Activated CD4-positive, alpha-beta T cell treated with anti-CD3 and anti-CD28 coated beads for 24 hours (primary cell): ENCODE data around the gene MRPS11.
"Not testable (repeated sequence)": the region's sequence is repeated elsewhere in the genome, so short reads cannot be mapped to it uniquely, and the experiment has no call there.

Source experiments
- DNase-seq, 2 donors: peaks; one replicate each; pipeline ENCODE4 v3.0.0-alpha.2; 2020; ENCODE audit warnings: low read depth in 2 of 2

The MRPS11 gene

DNA sequence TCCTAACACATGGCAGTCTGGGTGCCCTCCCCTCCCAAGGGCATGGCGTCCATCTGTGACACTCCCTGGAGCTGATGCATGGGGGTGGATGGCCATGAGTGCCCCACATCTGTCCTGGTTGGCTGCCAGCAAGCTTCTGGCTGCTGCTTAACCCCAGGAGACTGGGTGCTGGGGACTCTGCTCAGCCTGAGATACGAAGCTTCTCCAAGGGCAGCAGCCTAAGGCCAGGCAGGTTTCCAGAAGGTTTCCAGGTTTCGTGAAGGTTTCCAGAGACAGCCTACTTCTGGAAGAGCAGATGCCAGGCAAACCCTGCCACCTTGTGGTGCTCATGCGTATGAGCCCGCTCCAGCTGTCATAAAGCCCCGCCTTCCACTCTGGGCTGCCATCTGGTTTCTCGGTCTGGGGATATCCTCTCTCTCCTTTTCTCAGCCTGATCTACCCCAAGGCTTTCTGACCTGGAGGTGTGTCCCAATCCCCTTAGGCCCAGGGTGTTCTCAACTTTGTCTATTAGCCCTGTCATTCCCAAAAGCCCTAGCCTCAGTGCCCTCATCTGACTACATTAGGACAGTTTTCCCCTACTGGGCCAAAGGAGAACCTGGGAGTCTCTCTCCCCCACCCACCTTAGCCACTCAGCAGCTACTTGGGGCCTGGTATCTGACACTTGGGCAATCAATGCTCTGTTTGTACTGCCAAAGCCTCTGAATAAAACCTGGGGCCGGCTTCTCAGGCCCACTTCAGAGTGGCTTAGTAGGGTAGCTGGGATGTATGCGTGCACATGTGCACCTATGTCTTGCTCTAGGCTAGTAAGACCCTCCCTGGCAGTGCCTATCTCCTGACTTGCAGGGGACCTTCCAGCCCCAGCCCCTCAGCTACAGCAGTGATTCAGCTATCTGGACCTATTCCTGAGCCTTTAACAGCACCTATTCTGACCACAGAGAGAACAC is 12.4 kb upstream of the MRPS11 start:
- DNase-seq, result peak in 1 of 2 donors; percentile 17

DNA sequence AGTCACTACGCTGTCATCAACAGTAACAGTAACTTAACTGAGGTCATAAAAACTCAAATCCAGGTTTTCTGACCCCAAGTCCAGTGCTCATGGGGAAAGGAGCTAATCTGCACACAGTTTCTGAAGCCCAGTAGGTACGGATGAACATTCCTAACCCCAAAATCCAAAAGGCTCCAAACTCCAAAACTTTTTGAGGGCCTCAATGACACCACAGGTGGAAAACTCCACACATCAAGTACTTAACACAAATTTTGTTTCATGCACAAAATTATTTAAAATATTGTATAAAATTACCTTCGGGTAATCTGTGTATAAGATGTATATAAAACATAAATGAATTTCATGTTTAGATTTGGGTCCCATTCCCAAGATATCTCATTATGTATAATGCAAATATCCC is 10.8 kb upstream of the MRPS11 start:
- DNase-seq, result no peak

DNA sequence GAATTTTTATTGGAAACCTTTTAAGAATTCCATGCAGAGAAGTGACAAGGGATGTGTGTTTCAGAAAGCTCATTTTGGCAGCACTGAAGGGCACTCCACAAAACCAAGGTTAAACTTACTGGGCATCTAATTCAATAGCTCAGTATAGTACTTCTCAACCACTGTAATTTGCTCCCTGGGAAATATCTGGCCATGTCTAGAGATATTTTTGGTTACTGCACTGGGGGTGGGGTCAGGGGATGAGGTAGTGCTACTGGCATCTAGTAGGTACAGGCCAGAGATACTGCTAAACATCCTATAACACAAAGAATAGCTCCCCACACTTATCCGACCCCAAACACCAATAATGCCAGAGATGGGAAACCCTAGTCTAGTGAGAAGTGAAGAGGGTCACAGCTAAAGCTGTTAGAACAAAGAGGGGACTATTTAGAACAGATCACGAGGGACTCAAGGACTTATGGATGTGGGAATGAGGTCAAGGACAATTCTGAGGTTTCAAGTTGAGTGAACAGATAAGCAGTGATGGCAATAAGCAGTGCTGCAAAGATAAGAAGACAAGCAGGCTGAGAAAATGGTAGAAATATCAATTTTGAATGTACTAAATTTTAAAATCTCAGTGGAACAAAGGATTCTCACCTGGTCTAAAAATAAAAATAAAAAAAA is 3.5 kb upstream of the MRPS11 start:
- DNase-seq, result no peak

DNA sequence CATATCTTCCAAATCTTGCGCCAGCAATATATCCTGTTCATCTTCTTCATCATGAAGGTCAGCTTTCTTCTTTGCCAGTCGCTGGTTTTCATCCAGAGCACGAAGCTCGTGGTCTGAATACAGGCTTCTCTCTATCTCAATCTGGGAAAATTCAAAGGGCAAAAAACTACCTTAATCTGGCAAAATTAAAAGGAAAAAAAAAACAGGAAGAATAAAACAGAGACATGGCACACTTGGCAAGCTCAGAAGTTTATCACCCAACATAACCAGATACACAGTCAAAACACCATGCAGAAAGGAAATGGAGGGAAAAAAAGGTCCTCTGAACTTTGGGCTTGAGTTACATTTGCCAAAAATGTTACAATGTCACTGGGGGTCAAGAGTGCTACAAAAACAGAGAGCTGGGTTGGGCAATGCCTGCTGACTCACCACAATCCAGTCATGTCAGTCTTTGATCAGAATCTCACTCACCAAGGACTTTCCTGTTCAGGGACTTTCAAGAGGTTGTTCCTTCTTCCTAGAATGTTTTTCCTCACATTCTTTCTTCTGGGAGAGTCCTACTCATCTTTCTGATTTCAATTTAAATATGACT is 1.8 kb upstream of the MRPS11 start:
- no peak for DNase-seq

DNA sequence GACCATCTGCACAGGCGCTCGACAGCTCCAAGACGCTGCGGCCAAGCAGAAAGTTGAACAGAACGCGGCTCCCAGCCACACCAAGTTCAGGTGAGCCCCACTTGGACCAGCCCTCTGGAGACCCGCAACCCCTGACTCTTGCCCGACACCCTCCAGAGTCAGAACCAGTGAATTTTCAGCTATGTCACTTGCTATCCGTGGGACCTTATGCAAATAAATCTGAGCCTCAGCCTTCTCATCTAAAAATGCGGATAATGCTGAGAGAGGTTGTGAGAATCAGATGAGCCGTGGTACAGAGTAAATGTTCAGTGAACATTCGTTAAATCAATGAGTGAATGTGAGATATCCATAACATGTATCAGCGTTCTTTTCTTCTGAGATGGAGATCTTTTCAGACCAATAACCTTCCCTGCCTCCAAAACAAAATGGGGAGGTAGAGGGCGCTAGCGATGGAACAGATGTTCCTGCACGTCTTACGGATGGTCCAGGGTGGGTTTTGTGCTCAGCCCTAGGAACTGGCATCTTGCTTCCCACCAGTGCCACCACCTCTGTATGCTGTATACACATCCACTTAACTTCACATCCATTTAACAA is 524 bp downstream of the MRPS11 start:
- no peak for DNase-seq

DNA sequence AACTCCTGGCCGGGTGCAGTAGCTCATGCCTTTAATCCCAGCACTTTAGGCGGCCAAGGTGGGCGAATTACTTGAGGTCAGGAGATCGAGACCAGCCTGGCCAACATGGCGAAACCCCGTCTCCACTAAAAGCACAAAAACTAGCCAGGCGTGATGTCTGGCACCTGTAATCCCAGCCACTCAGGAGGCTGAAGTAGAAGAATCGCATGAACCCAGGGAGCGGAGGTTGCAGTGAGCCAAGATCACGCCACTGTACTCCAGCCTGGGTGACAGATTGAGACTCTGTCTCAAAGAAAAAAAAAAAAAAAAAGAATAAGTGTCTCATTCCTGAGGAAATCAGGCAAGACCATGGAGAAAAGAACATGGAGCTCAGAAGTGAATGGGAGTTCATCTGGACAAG is 1.2 kb downstream of the MRPS11 start:
- DNase-seq, result not testable (repeated sequence)

DNA sequence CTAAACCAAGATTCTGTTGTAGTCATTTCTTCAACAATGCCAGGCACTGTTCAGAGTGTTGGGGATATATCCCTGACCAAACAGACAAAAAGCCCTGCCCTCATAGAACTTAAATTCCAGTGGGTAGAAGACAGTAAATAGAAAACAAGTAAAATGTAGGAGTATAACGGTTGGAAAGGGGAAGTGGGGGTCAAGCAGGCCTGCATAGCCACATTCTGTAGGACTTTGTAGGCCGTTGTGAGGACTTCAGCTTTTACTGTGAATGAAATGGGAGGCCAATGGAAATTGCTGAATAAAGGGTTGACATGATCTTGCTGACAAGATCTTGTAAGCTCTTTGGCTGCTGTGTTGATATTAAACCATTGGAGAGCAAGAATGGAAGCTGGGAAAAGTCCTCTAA is 1.8 kb downstream of the MRPS11 start:
- no peak for DNase-seq

DNA sequence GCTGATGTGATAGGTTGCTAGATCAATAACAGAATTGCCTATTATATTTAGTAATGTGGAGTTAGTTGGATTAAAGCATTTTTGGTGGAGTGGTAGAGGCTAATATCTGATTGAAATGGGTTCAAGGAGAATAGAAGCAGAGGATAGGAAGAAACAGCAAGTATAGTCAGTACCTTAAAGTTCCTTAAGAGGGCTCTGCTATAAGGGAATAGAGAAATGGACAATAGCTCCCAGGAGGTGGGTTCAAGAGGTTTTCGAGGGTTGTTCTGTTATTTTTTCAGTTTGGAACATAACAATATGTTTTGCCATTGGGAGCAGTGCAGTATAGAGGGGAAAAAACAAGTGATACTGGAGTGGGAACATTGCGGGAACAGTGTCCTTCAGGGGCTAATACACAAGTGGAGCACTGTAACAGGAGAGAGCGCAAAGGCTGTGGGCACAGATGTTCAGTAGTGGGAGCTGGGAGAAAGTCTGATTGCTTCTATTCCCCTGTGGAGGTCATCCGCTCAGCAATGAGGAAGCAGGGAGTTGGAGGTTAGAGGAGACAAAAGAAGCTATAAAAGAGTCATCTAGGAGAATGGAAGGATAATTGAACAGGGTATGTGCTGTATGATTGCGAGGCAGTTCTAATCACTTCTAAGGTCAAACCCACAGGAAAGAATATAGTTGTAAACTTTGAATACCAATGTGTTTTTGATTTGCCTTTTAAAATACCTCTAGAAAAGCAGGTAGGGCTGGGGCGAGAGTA is 3.3 kb downstream of the MRPS11 start:
- DNase-seq, result no peak

DNA sequence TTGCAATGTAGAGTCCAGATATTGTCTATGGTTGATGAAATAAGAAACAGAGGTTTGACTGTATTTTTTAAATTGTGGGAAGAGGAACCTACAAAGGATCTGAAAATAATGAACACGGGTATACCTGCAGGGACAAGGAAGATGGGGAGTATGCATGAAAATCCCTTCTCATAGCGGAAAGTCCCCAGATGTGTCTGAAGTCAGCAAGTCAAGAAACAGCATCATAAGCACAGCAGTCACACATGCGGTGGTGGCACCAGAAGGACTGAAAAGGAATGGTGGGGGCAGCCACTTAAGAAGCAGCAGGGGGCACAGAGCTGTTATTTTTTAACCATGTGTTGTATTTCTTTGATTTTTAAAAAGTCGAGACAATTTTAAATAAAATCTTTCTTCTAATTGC is 4.7 kb downstream of the MRPS11 start:
- DNase-seq, result no peak

DNA sequence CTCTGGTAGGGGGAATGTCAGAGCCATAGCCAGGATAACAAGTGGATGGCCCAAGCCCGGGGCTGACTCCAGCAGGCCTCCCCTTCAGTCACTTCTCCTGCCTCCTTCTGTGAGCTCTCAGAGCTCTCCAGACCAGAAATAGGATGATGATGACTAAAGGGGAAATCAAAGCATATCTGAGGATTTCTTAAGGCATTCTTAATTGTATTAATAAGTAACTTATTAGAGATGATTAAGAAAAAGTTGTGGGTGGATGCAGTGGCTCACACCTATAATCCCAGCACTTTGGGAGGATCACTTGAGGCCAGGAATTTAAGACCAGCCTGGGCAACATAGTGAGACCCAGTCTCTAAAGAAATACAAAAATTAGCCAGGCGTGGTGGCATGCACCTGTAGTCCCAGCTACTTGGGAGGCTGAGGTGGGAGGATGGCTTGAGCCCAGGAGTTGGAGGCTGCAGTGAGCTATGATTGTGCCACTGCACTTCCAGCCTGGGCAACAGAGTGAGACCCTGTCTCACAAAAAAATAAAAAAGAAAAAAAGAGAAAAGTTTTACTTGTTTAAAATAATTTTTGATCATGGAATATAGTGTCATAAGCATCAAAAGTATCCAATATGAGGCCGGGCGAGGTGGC is 6.3 kb downstream of the MRPS11 start:
- not testable (repeated sequence) for DNase-seq

DNA sequence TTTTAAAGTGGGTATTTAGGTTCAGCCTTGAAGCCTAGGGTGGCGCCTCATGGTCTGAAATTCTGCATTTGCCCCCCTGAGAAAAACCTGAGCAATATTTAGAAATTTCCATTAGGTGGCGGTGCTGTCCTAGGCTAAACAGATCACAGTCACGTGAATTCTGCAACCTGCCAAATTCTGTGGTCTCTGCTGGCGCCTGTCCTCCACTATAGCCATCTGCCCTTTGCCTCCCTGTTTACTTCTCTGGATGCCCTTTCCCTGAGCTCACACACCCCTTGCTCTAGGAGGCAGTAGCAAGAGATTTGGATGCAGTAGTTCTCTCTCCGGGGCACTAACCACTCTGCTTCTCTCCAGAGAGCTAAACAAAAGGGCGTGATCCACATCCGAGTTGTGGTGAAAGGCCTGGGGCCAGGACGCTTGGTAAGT is 9.1 kb downstream of the MRPS11 start:
- DNase-seq, result no peak

DNA sequence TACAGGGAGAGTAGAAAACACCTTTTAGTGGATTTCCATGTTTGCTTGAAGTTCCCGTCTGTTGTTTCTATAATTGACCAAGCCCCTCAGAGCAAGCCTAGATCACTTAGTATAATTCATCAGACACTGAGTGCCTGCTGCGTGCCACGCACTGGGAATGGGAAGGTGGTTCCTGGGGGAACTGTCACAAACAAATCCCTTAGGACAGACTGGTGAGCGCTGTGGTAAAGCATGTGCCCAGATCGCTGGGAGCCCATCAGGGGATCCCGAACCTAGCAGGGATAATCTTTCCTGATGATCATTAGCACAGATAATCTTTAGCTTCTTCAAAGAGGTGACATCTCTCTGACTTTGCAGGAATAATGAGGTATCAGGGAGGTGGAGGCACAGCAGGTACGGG is 9.6 kb downstream of the MRPS11 start:
- no peak for DNase-seq

DNA sequence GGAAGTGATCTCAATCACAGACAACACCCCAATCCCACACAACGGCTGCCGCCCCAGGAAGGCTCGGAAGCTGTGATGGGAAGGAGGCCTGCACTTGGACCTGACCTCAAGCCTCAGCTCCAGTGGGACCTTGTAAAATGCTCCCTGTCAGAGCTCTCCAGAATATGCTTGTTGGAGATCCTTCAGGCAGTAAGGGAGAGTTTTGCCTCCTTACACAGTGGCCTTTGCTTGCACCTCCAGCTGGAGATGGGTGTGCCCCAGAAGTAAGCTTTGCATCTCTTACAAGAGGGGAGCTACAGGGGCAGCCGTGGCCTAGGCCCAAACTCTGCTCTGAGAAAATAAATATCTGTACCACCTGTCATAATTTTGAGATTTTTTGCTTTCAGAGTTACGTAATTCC is 10.4 kb downstream of the MRPS11 start:
- no peak for DNase-seq

DNA sequence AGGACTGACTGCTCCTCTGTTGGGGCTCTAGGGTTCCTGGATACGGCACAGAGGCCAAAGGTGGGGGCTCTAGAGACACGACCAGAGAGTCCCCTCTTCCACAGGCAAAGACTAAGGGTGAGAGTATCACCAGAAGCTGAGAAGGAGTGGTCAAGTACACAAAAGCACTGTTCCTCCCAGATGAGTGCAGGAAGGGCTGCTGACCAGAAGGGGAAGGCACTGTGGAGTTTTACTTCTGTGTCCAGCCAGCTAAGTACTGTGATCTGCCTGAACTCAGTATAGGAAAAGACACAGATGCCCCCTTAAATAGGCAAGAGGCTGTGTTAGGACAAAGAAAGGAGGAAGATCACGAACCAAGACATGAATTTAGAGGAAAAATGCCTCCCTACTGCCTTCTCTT is 11.7 kb downstream of the MRPS11 start:
- no peak for DNase-seq

DNA sequence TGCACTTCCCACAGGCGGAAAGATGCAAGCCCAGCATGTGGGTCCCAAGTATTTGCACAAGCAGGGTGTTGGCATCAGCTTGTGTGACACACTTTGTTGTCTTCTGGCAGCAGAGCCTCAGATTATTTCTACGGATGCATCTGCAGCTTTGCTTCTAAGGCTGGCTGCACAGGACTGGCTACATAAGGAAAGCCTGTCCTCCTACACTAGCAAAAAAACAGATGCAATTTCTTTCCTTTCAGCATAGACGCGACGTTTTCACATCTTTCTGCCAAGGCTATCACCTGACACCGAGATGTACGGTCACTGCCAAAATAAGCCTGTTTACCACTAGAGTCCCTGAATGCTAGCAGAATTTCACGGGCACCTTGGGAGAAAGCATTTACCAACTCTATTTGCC is 13.5 kb downstream of the MRPS11 start:
- no peak for DNase-seq

DNA sequence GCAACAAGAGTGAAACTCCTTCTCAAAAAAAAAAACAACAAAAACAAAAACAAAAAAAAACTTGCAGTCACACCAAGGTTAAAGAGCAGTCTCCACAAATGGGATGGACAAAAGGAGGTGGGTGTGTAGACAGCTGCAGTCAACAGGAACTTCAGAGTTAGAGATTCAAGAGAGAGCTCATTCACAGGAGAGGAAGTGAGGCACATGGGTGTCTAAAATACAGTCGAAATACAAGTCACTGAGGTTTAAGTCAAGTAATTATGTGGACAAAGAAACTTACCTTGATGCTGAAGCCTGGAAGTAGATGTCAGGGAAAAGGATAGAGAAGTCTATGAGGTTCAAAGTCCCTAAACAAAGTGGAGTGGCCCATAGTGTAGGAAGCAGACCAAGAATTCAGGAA is 14.8 kb downstream of the MRPS11 start:
- no peak for DNase-seq

DNA sequence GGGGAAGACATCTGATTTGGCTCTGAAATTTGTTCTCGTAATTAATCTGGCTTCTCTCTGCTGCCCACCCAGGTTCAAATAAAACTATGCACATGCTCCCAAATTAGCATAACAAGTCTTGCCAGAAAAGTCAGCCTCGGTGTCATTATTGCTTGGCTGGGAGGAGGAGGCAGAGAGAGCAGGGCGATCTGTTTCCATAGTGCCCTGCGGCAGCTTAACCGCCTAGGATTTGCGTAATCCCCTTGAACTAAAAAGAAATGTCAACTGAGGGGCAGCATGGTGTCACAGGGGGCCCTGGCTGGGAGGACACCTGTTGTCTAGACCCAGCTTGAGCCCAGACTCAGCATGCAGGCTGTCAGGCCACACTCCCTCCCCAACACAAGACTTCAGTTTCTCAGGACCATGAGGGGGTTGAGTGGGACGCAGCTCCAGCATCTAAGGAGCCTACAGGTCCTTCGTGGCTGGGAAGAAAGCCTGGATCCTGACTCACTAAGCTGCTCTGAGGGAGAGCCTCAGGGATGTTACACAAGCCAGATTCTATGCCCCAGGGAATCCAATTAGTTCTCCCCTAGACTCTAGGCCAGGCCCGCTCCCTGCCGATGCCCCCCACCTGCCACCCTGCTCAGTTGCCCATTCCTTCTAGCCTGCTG is 17.3 kb downstream of the MRPS11 start:
- no peak for DNase-seq

DNA sequence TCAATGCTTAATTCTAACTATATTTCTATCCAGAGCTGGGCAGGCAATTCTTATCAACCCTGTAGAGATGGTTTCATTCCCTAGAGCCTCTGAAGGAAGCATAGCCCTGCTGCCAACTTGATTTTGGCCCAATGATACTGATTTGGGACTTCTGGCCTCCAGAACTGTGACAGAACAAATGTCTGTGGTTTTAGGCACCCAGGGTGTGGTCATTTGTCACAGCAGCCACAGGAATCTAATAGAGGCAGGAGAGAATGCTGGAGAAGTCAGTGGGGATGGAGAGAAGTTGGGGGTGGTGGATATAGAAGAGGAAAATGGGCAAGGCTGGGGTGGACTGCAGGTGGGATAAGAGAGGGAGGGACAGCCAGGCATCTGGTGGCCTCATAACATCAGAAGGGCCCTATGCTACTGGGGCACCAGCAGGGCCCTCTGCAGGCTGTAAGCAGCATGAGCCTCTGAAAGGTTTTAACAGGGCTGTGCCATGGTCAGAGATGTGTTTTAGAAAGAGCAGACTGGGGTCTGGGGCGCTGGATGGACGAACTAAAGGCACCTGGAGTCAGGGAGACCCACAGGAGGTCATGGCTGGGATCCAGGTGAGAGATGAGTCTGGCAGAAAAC is 19.8 kb downstream of the MRPS11 start:
- DNase-seq, result no peak

DNA sequence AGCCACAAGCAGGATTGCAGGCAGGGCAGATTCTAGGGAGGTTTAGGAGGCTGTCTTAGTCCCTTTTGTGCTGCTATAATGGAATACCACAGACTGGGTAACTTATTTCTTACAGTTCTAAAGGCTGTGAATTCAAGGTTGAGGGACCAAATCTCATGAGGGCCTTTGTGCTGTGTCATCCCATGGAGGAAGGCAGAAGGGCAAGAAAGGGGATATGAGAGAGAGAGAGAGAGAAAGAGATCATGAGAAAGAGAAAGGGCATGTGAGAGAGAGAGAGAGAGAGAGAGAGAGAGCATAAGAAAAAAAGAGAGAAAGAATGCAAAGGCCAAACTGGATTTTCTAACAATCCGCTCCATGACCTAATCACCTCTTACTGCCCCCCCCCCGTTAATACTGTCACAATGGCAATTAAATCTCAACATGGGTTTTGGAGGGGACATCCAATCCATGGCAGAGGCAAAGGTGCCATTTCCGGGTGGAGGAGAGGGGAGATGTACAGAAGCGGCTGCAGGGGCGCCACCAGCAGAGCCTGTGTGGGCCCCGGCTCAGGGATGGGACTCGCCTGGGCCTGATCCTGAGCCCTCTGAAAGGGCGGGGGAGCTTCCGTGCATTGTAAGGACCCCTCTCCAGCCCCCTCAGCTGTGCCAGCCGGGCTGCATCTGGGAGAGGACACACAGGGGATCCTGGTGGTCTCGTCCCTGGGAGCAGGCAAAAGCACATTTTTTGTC is 20.5 kb downstream of the MRPS11 start:
- no peak for DNase-seq

DNA sequence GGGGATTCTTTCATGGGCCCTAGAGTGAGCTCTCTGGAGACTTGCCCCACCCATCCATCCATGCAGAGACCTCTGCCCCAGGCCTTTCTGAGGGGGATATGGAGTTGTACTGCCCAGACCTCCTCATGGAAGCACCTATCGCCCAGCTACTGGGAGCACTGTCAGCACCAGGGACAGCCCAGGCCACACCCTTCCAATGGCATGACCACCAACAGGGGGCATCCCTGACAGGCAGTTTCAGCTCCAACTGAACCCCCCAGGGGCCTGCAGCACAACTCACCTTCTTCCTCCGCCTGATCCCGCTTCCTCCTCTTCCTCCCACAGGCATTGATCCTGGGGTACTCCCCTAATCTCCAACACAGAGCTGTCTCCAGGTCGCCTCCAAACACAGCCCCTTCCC is 21.8 kb downstream of the MRPS11 start:
- DNase-seq, result no peak
